ENCODE measurements around the gene ZNF227. TPM values are rescaled to one million over a fixed set of nuclear protein-coding genes. Genes with fewer than 3 reads are reported as not detected.

ZNF227 gene
- total and polyA plus RNA-seq, 9 of the 15 experiments (the other 6 are each of a cell fraction or from before 2014, with no cell fraction given), result 3.0 to 15.1 (median 10.0) TPM

- TF ChIP-seq, protein P1, sequence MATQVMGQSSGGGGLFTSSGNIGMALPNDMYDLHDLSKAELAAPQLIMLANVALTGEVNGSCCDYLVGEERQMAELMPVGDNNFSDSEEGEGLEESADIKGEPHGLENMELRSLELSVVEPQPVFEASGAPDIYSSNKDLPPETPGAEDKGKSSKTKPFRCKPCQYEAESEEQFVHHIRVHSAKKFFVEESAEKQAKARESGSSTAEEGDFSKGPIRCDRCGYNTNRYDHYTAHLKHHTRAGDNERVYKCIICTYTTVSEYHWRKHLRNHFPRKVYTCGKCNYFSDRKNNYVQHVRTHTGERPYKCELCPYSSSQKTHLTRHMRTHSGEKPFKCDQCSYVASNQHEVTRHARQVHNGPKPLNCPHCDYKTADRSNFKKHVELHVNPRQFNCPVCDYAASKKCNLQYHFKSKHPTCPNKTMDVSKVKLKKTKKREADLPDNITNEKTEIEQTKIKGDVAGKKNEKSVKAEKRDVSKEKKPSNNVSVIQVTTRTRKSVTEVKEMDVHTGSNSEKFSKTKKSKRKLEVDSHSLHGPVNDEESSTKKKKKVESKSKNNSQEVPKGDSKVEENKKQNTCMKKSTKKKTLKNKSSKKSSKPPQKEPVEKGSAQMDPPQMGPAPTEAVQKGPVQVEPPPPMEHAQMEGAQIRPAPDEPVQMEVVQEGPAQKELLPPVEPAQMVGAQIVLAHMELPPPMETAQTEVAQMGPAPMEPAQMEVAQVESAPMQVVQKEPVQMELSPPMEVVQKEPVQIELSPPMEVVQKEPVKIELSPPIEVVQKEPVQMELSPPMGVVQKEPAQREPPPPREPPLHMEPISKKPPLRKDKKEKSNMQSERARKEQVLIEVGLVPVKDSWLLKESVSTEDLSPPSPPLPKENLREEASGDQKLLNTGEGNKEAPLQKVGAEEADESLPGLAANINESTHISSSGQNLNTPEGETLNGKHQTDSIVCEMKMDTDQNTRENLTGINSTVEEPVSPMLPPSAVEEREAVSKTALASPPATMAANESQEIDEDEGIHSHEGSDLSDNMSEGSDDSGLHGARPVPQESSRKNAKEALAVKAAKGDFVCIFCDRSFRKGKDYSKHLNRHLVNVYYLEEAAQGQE (IDR thresholded peaks at IDR 0.05; ENCODE audit: borderline replicate concordance), result 0 out of 2 replicates have a peak, but pooled peaks have one; percentile 13
- TF ChIP-seq, protein P1 (CRISPR knock-in tag; IDR thresholded peaks at IDR 0.05; ENCODE audit: low read depth), result no peak
- TF ChIP-seq RBM25 (IDR thresholded peaks at IDR 0.05; ENCODE audit: low read depth, low read length, severe bottlenecking), result no peak
- no peak for TF ChIP-seq ZNF277 (CRISPR knock-in tag; IDR thresholded peaks at IDR 0.05; ENCODE audit: borderline replicate concordance)
- TF ChIP-seq, protein P2, sequence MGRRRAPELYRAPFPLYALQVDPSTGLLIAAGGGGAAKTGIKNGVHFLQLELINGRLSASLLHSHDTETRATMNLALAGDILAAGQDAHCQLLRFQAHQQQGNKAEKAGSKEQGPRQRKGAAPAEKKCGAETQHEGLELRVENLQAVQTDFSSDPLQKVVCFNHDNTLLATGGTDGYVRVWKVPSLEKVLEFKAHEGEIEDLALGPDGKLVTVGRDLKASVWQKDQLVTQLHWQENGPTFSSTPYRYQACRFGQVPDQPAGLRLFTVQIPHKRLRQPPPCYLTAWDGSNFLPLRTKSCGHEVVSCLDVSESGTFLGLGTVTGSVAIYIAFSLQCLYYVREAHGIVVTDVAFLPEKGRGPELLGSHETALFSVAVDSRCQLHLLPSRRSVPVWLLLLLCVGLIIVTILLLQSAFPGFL (CRISPR knock-in tag; IDR thresholded peaks at IDR 0.05), result no peak
- no peak for TF ChIP-seq KLF10 (CRISPR knock-in tag; IDR thresholded peaks at IDR 0.05)
- no peak for TF ChIP-seq RCOR1 (IDR thresholded peaks at IDR 0.05; ENCODE audit: borderline replicate concordance in 1 of 2, low read depth in 2 of 2, low read length in 2 of 2)
- peak; percentile 50; the same call in 1 of the 2 replicates for TF ChIP-seq TEAD2 (tag; IDR thresholded peaks at IDR 0.05)
- TF ChIP-seq NR2C2 (CRISPR knock-in tag; IDR thresholded peaks at IDR 0.05), result 0 out of 2 replicates have a peak, but pooled peaks have one; percentile 62
- TF ChIP-seq NR2C2 (tag; IDR thresholded peaks at IDR 0.05), result peak; percentile 94
- no peak for TF ChIP-seq ZNF324 (CRISPR knock-in tag; IDR thresholded peaks at IDR 0.05)
Observed at GRCh38 chr19:44164673-44165512, 47.4 kb upstream of the ZNF227 start, which contains the start of gene ZNF226 (continued).
